HG03354 (cell line): ENCODE measurements around the gene LHX1.

Source experiments
- ATAC-seq: cut with Tn5 transposase; IDR thresholded peaks from one replicate; pipeline ENCODE4 v1.9.1; 2021; ENCODE audit warnings: mild to moderate bottlenecking; ENCODE audit not compliant: unreplicated experiment, poor library complexity, severe bottlenecking

Gene LHX1

GRCh38 chr17:36936455-36937000 is 747 bp upstream of the LHX1 start:
- ATAC-seq, result no peak

GRCh38 chr17:36937959-36938565 is 787 bp downstream of the LHX1 start:
- ATAC-seq, result no peak

- no peak for ATAC-seq
Observed at GRCh38 chr17:36938566-36939051, 1.3 kb downstream of the LHX1 start.

GRCh38 chr17:36939052-36939801 is 2.0 kb downstream of the LHX1 start:
- no peak for ATAC-seq

- ATAC-seq, result no peak
Observed at GRCh38 chr17:36939802-36940312, 2.6 kb downstream of the LHX1 start.

GRCh38 chr17:36940313-36941264 is 3.3 kb downstream of the LHX1 start:
- ATAC-seq, result no peak

- ATAC-seq, result no peak
Observed at GRCh38 chr17:36941265-36942010, 4.2 kb downstream of the LHX1 start.

- no peak for ATAC-seq
Observed at GRCh38 chr17:36942019-36942599, 4.8 kb downstream of the LHX1 start.

GRCh38 chr17:36942631-36943125 is 5.4 kb downstream of the LHX1 start:
- no peak for ATAC-seq

- ATAC-seq, result no peak
Observed at GRCh38 chr17:36943250-36944191, 6.2 kb downstream of the LHX1 start.

GRCh38 chr17:36944553-36944952 is 7.3 kb downstream of the LHX1 start:
- no peak for ATAC-seq

- no peak for ATAC-seq
Observed at GRCh38 chr17:36945140-36945539, 7.9 kb downstream of the LHX1 start.

GRCh38 chr17:36945959-36946725 is 8.9 kb downstream of the LHX1 start:
- ATAC-seq, result no peak

GRCh38 chr17:36946726-36947091 is 9.4 kb downstream of the LHX1 start:
- ATAC-seq, result no peak

- no peak for ATAC-seq
Observed at GRCh38 chr17:36947922-36948716, 10.8 kb downstream of the LHX1 start.
